Activated T-helper 1 cell treated with anti-CD3 and anti-CD28 coated beads, Interleukin-2, amount 50 U/mL, for 16 hours (primary cell): ENCODE data around the gene PKN2.
"Not testable (repeated sequence)": the region's sequence is repeated elsewhere in the genome, so short reads cannot be mapped to it uniquely, and the experiment has no call there.

Experiments
- DNase-seq, 2 donors: peaks; one replicate each; pipeline ENCODE4 v3.0.0-alpha.2; 2020; ENCODE audit warnings: low read depth in 1 of 2, low spot score in 1 of 2

Gene PKN2

GRCh38 chr1:88678405-88678804, 5.7 kb upstream of the PKN2 start:
- no peak for DNase-seq

- no peak for DNase-seq
Measured at GRCh38 chr1:88680471-88680870, 3.6 kb upstream of the PKN2 start.

GRCh38 chr1:88680911-88681622, 3.0 kb upstream of the PKN2 start:
- no peak for DNase-seq

DNA sequence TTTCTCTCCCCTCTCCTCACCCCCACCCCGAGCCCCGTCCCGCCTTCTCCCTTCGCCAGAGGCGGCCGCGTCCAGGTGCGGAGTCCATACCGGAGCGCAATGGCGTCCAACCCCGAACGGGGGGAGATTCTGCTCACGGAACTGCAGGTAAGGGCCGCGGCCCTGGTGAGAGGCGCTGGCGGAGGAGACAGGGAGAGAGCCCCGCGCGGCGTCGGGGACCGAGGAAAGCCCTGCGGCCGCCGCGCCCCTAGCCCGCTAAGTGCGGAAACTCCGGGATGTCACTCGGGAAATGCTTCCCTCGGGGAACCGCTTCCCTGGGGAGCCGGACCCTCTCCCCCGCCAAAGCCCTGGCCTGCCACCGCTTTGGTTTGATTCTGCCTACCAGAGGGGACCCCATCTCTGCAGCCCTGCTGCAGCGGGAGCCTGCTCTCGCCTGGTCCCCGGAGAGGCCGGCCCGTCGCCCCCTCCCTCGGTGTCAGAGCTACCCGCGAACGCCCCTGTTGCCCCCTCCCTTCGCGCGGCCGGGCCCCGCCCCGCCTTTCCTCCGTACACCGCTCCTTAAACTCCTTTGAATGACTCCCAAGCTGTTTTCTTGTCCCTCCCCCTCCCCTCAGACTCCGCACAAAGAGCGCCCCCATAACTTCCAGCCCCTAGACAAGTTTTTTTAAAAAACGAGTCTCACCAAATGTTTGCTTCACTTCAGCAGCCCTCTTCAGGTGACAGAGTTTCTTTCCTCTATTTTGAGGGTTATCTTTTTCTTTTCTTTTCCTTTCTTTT, 597 bp downstream of the PKN2 start:
- peak; percentile 14 to 42 for DNase-seq

GRCh38 chr1:88685259-88685620, 1.2 kb downstream of the PKN2 start:
- DNase-seq = no peak

DNA sequence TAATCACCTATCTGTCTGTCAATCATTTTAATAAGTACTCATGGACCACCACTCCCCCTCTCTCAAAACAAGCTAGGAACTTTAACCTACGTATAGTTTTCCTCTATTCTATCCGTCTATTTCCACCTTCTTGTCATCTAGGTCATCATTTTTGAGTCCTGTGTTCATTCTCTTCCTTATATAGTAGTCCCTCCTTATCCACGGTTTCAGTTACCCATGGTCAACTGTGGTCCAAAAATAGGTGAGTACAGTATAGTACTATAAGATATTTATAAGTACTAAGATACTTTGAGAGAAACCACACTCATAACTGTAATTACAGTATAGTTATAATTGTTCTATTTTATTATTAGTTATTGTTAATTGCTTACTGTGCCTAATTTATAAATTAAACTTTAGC, 7.5 kb downstream of the PKN2 start:
- no peak for DNase-seq

DNA sequence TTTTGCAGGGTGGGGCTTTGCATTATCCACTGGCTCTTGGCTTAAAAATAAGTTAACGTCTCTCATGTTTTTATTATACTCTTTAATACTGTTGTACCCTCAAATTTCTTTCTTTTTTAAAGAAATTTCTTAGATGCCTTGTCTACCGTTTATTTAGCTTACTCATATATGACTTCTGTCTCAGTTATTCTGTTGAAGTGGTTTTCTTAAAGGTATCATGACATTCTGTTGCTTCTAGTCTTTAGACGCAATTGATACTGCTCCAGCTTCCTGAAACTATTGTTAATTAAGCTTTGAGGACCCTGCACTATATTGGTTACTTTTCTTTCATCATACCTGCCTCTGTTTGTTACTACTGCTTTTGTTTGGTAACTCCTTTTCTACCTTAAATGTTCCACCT, 11.7 kb downstream of the PKN2 start:
- DNase-seq = no peak

- no peak for DNase-seq
Measured at GRCh38 chr1:88697503-88697902, 13.4 kb downstream of the PKN2 start.

DNA sequence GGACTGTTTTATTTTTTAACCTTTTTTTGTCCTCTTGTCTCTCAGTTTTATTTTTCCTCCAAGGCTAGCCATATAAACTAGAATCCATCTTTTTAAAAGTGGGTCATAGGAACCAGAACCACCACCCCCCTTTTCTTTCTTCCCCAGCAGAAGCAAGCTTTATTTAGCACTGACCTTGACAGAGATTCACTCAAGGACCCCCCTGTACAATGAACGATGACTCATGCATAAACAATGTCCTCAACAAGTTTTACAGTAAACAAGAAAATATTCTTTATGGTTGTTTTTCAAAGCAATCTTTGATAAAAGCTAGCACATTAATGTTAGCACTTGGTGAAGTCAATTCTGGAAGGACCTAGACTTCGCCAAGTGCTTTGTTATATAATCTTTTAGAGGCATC, 14.1 kb downstream of the PKN2 start:
- DNase-seq = no peak

GRCh38 chr1:88698764-88699163, 14.7 kb downstream of the PKN2 start:
- no peak for DNase-seq

DNA sequence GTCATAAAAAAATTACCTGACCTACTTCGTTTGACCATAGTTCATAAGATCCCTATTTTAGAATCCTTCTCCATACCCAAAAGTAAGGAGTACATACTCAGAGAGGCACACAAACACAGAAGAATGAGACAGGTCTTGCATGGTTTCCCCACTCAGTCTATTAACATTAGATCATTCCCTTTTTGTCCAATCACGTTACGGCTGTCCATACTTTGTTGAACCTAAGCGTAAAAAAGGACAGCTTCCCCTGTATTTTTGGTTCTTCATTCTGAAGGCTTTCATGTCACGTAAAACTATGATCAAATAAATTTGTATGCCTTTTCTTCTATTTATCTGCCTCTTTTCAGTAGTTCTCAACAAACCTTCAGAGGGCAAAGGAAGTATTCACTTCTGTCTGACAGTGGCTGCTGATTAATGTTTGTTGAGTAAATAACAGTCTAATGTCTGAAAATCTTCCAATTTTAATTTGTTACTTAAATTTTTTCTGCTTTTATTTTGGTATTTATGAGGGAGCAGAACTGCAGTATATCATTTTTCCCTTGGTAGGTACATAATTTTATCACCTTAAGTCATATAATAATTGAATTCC, 16.4 kb downstream of the PKN2 start:
- DNase-seq = no peak

GRCh38 chr1:88701275-88701674, 17.2 kb downstream of the PKN2 start:
- DNase-seq = no peak

DNA sequence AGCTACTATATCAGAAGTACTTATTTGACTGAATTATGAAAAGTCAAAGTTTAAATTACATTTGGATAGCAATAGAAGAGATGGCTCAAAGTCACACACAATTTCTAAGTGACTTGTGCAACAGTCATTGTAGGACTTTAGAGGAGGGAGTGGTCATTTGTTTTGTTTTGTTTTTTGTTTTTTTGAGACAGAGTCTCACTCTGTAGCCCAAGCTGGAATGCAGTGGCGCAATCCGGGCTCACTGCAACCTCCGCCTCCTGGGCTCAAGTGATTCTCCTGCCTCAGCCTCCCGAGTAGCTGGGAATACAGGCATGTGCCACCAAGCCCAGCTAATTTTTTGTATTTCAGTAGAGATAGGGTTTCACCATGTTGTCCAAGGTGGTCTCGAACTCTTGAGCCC, 17.7 kb downstream of the PKN2 start:
- not testable (repeated sequence) for DNase-seq

- DNase-seq = no peak
Measured at GRCh38 chr1:88708011-88708410, 23.9 kb downstream of the PKN2 start.

GRCh38 chr1:88712907-88713306, 28.8 kb downstream of the PKN2 start:
- DNase-seq = not testable (repeated sequence)

DNA sequence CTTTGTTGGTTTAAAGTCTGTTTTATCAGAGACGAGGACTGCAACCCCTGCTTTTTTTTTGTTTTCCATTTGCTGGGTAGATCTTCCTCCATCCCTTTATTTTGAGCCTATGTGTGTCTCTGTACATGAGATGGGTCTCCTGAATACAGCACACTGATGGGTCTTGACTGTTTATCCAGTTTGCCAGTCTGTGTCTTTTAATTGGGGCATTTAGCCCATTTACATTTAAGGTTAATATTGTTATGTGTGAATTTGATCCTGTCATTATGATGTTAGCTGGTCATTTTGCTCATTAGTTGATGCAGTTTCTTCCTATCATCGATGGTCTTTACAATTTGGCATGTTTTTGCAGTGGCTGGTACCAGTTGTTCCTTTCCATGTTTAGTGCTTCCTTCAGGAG, 32.5 kb downstream of the PKN2 start:
- DNase-seq = not testable (repeated sequence)

DNA sequence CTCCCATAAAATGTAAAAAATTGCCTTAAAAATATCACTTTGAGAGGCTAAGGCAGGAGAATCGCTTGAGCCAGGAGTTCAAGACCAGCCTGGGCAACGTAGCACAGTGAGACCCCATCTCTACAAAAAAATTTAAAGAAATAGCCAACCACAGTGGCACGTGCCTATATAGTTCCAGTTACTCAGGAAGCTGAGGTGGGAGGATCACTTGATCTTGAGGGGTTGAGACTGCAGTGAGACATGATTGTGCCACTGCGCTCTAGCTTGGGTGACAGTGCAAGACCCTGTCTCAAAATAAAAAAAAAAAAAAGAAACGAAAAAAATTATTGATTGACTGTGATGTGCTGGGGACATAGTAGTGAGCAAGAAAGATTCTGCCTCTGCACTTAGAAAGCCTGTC, 38.4 kb downstream of the PKN2 start:
- DNase-seq = no peak

- no peak for DNase-seq
Measured at GRCh38 chr1:88726697-88727096, 42.6 kb downstream of the PKN2 start.

GRCh38 chr1:88727205-88727604, 43.1 kb downstream of the PKN2 start:
- DNase-seq = no peak

GRCh38 chr1:88729297-88729696, 45.2 kb downstream of the PKN2 start:
- DNase-seq = no peak

DNA sequence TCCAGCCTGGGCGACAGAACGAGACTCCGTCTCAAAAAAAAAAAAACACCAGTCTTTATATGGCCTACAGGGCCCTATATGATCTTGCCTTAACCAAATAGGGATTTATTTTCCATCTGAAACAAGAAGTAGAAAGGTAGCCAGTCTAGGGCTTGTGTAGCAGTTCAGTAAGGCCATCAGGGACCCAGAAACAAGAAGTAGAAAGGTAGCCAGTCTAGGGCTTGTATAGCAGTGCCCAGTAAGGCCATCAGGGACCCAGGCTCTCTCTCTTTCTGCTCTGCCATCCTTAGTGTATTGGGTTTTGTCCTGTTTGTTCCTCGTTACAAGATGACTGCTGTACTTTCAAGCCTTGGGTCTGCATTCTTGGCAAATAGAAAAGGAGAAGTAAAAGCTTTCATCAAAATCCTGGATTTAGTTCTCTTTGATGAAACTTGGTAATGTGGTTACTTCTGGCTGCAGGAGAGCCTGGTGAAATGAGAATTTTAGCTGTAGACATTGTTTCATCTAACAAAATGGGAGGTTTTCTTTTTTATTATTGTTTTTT, 46.1 kb downstream of the PKN2 start:
- DNase-seq = no peak

DNA sequence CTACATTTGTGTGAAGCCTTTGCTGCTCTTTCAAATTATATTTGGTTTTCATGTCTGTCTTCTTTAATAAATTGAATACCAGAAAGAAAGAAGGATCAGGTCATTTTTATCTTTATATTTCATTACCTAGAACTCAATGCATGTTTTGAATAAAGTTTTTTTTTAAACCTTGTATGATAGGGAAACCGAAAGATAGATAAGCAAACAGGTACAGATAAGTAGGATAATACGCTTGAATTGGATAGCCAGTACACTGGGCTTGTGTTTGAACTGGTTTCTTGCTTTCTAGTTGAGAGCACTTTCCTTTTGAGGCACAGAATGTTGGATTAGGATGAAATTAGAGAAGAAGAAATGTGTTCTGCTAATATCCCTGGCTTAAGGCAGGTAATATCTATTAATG, 46.9 kb downstream of the PKN2 start:
- DNase-seq = no peak
